ENCODE measurements around the gene CRIP1.

Gene CRIP1

GRCh38 chr14:105452963-105453362 is 33.7 kb upstream of the CRIP1 start:
- DNase-seq, result no peak

GRCh38 chr14:105453847-105454246 is 32.8 kb upstream of the CRIP1 start:
- no peak for DNase-seq

- no peak for DNase-seq
These were observed 31.5 kb upstream of the CRIP1 start for GRCh38 chr14:105455086-105455640.

GRCh38 chr14:105455766-105456660 is 30.7 kb upstream of the CRIP1 start:
- no peak for DNase-seq

- DNase-seq, result no peak
These were observed 29.7 kb upstream of the CRIP1 start for GRCh38 chr14:105456736-105457617.

- no peak for DNase-seq
These were observed 28.7 kb upstream of the CRIP1 start for GRCh38 chr14:105458010-105458409.

- no peak for DNase-seq
These were observed 28.1 kb upstream of the CRIP1 start for GRCh38 chr14:105458571-105458970.

- no peak for DNase-seq
These were observed 26.6 kb upstream of the CRIP1 start for GRCh38 chr14:105460116-105460515.

GRCh38 chr14:105460616-105461015 is 26.1 kb upstream of the CRIP1 start:
- DNase-seq, result no peak

- DNase-seq, result no peak
These were observed 24.8 kb upstream of the CRIP1 start for GRCh38 chr14:105461903-105462302.

GRCh38 chr14:105464501-105464900 is 22.2 kb upstream of the CRIP1 start:
- DNase-seq, result no peak

GRCh38 chr14:105465209-105466031 is 21.3 kb upstream of the CRIP1 start:
- DNase-seq, result no peak

GRCh38 chr14:105466531-105467248 is 20.0 kb upstream of the CRIP1 start:
- DNase-seq, result no peak

GRCh38 chr14:105467249-105467941 is 19.3 kb upstream of the CRIP1 start:
- peak in 1 of 2 experiments; percentile 56 for DNase-seq

GRCh38 chr14:105467942-105468471 is 18.7 kb upstream of the CRIP1 start:
- DNase-seq, result no peak

- DNase-seq, result no peak
These were observed 18.0 kb upstream of the CRIP1 start for GRCh38 chr14:105468621-105469241.

- DNase-seq, result no peak
These were observed 17.0 kb upstream of the CRIP1 start for GRCh38 chr14:105469456-105470349.

- DNase-seq, result peak in 1 of 2 experiments; percentile 35
These were observed 16.1 kb upstream of the CRIP1 start for GRCh38 chr14:105470350-105471296.
